ENCODE measurements around the gene CYB561D1.

DNA sequence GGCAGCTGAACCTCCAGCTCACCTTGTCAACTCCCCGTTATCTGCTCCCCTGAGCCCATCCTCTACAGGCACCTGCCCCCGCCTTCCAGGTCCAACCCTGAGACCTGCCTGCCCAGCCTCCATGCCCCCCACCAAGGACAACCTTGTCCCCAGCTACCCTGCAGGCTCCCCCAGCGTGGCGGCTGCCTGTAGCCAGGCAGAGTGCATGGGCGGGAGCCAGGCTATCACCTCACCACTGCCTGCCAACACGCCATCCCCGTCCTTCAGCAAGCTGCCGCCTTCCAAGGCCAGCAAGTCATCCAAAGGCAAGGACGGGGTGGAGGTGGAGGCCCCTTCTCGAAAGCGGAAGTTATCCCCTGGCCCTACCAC lies 3.0 kb upstream of the CYB561D1 start:
- no peak for TF ChIP-seq EZH2 (IDR thresholded peaks at IDR 0.05; ENCODE audit: insufficient read depth, poor library complexity, severe bottlenecking)
- TF ChIP-seq EZH2phosphoT487 (IDR thresholded peaks at IDR 0.05; ENCODE audit: insufficient read depth, low read depth), result no peak

All from GM23248 (cell line).